Ecto neural progenitor cell (in vitro differentiated cells): ENCODE data around the gene ANKMY2.

Experiments used
- DNase-seq: peaks from one replicate; pipeline ENCODE4 v3.0.0-alpha.2; 2018; ENCODE audit warnings: low spot score

The ANKMY2 gene

DNA sequence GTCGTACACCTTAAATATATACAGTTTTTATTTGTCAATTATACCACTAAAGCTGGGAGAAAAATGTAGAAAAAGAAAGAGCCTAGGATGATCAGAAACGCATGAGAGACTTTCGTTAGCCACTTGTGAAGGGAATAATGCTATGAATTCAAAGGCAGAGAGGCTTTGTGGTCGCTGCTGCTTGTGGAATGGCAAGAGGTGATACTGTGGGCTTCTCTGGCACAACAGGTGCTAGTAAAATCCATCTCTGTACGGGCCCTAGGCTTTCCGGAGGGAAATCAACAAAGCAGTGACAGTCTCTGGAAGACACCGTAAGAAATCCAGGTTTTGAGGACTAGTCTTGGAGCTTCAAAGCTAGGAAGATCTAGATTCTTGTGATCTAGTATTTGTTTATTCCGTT, 66.3 kb downstream of the ANKMY2 start:
- DNase-seq = no peak

DNA sequence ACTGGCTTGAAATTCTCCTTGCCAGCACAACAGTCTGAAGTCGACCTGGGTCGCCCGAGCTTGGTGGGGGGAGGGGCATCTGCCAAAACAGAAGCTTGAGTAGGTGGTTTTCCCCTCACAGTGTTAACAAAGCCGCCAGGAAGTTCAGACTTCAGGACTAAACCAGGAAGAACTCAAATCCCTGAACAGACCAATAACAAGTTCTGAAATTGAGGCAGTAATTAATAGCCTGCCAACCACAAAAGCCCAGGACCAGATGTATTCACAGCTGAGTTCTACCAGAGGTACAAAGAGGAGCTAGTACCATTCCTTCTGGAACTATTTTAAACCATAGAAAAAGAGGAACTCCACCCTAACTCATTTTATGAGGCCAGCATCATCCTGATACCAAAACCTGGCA, 73.6 kb downstream of the ANKMY2 start:
- no peak for DNase-seq

DNA sequence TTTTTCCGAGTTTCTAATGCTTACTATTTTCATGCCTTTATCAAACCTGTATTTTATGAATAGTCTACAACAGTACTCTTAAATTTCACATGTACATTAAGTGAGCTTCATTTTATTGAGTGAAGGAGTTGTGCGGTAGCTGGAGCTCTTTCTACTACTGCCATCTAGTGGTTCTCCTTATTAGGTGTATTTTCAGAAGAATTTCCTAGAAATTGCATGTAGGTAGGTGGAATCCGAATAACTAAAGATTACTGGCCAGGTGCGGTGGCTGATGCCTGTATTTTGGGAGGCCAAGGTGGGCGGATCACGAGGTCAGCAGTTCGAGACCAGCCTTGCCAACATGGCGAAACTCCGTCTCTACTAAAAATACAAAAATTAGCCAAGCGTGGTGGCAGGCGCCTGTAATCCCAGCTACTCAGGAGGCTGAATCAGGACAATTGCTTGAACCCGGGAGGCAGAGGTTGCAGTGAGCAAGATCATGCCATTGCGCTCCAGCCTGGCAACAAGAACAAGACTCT, 80.6 kb downstream of the ANKMY2 start:
- no peak for DNase-seq

DNA sequence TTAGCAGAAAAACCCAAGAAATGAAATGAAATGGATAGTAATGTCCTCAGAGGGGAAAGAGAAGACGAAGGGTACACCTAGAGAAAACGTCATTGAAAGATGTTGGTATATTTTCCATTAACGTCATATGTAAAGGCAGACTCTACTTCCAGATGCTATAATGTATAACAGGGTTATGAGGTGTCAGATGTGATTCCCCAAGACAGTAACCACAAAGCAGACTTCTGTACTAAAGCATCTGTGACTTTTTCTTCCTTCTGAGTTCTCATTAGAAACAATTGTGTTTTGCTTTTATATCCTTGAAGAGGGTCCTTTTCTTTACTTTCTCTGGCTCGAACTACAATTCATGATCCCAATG, 81.6 kb downstream of the ANKMY2 start:
- DNase-seq = no peak

- DNase-seq = no peak
These were observed 82.1 kb downstream of the ANKMY2 start for GRCh38 chr7:16563281-16564022.

DNA sequence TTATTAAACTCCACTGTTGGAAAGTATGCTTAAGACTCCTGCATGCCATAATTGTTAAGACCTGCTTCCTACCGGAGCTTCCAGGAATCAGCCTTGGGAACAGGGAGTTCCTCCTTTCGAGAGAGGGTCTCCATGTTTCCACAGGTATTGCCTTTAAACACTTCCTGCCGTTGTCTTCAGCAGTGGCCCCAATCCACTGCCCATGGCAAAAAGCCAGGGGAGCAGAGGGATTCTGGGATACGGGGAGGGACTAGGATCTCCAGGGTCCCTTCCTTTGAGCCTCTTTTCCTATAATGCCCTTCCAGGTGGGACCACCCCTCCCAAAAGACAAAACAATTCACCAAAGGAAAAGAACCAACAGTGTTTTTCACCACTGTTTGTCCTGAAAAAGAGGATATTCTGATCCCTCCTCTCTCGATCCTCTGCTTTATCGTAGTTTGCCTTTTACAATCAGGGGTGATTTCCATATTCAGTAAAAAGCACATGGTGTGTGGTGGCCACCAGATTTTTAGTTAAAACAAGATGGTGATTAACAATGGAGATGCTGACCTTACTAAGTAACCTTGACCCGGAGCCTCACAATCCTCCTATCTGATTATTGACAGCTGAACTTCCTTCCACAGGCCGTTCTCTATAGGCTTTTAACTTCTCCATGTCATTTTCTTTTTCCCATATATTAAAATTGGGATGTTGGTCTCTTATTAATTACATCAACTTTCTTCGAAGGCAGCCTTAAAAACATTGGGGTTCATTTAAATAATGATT, 82.9 kb downstream of the ANKMY2 start:
- DNase-seq = no peak

DNA sequence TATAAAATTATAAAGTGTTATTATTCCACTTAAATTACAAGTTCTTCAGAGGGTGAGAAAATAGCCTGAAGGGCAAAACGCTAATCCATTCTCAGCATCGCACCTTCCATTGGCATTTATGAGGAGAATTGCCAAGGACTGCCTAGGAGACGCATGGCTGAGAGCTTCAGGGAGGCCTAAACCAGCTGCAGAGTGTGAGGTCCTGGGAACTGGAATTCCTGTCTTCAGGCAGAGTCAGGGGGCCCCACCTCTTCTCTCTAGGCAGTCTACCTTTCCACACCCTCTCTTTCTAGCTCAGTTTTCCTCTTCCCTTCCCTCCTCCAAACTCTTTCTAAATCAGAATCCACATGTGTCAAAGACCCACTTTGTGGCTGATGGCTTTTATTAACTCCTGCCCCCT, 83.6 kb downstream of the ANKMY2 start:
- DNase-seq = no peak

- DNase-seq = no peak
These were observed 85.9 kb downstream of the ANKMY2 start for GRCh38 chr7:16559497-16560179.

- DNase-seq = no peak
These were observed 86.7 kb downstream of the ANKMY2 start for GRCh38 chr7:16558761-16559302.

DNA sequence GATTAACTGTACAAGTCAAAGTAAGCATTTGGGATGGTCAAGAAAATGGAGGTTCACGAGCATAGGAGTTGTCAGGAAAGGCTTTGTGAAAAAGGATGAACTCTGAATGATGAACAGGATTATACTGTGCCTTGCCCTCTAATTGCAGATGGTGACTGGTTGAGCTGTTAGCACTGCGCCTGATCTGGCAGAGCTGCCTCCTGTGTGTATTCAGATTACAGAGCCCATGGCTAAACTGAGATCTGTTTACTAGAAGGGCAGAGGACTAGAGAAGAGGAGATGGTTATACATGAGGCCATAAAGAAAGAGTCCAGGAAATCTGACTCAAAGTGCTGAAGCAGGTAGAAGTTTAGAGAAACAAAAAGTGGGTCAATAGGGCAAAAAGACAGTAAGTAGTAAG, 89.2 kb downstream of the ANKMY2 start:
- DNase-seq = no peak

DNA sequence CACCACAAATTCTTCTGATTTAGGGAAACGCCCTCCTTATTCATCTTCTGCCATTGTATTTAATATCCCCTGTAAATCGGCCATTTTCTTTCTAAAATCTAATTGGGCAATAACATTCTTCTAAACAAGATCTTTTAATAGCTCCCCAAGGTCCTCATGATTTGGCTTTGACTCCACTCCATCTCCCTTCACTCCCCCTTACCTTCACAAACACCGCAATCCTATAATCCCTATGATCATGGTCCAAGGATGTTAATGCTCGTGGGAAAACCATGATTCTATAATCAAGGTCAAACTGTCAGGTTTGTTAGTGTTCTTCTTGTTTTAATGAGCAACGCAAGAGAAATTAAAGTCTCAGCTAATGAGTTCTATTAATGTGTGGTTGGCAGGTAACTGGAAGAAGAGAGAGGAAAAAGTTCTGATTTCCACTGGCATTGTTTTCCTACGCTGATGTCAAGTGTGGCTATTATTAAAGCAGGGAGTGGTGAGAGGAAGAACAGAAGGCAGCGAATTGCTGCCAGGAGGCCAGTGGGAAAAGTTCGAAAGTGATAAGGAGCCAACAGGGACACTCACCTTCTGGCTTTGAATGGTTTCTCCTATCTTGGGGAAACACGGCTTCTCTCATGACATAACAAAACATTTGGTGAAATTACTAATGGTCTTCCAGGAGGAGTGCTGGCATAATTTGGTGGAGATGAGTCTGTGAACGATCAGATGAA, 90.9 kb downstream of the ANKMY2 start:
- DNase-seq = no peak

- no peak for DNase-seq
These were observed 94.9 kb downstream of the ANKMY2 start for GRCh38 chr7:16550671-16551070.
